Nephron progenitor cell (in vitro differentiated cells): Measurements from ENCODE around the gene MIGA1.
A peak's percentile ranks its signal among the peaks of the same experiment; 100 is the strongest.

Experiments used
- DNase-seq: peaks from one replicate; pipeline ENCODE4 v3.0.0; 2021
- H3K27ac Mint-ChIP-seq: 2 replicates; pipeline ENCODE4 v1.8.0; 2021; ENCODE audit warnings: mild to moderate bottlenecking, moderate library complexity, mixed read lengths
- H3K27me3 Mint-ChIP-seq: 2 replicates; pipeline ENCODE4 v1.8.0; 2021; ENCODE audit warnings: mild to moderate bottlenecking, low read depth, mixed read lengths; ENCODE audit not compliant: poor library complexity
- H3K36me3 Mint-ChIP-seq: 2 replicates; pipeline ENCODE4 v1.8.0; 2021; ENCODE audit warnings: low read depth, mixed read lengths
- H3K4me1 Mint-ChIP-seq: 2 replicates; pipeline ENCODE4 v1.8.0; 2021; ENCODE audit warnings: mixed read lengths
- H3K4me3 Mint-ChIP-seq: 2 replicates; pipeline ENCODE4 v1.8.0; 2021; ENCODE audit warnings: mild to moderate bottlenecking, moderate library complexity, mixed read lengths
- H3K9me3 Mint-ChIP-seq: 2 replicates; pipeline ENCODE4 v1.8.0; 2021; ENCODE audit warnings: mild to moderate bottlenecking, moderate library complexity, mixed read lengths
- TF ChIP-seq, protein P1 (sequence below): fragments of 200-600 bp; sonication (generic); IDR thresholded peaks from 2 replicates; pipeline ENCODE4 v1.5.0; 2021; ENCODE audit warnings: antibody characterized with exemption

Gene MIGA1

DNA sequence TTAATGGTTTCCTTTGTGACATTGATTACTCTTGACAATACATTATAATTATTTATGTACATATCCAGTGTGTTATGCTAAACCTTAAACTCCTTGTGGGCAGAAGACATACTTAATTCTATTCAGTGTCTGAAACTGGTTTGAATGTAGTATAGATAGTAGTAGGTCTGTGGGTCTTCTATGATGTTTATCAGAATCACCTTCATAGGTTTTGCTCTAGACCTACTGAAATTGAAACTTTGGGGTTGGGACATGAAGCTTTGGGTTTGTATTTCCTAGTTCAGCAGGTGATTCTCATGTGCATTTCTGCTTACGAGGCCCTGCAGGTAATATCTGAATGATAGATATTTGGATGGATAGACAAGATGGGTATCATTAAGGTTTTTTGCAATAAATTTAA, 48.6 kb downstream of the MIGA1 start:
- Mint-ChIP-seq H3K27me3 (no peaks in the 10 kb centered on the region), H3K4me3 (no peak overlapping the region), H3K36me3 (peaks cover 13% of the 10 kb centered on the region), H3K27ac (peak overlapping the region; percentile 74), H3K4me1 (peaks cover 5% of the 10 kb centered on the region), H3K9me3 (no peaks in the 10 kb centered on the region)
- TF ChIP-seq, protein P1, sequence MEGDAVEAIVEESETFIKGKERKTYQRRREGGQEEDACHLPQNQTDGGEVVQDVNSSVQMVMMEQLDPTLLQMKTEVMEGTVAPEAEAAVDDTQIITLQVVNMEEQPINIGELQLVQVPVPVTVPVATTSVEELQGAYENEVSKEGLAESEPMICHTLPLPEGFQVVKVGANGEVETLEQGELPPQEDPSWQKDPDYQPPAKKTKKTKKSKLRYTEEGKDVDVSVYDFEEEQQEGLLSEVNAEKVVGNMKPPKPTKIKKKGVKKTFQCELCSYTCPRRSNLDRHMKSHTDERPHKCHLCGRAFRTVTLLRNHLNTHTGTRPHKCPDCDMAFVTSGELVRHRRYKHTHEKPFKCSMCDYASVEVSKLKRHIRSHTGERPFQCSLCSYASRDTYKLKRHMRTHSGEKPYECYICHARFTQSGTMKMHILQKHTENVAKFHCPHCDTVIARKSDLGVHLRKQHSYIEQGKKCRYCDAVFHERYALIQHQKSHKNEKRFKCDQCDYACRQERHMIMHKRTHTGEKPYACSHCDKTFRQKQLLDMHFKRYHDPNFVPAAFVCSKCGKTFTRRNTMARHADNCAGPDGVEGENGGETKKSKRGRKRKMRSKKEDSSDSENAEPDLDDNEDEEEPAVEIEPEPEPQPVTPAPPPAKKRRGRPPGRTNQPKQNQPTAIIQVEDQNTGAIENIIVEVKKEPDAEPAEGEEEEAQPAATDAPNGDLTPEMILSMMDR, result no peak
- no peak for DNase-seq

- peaks cover 5% of the 10 kb centered on the region for H3K4me1 Mint-ChIP-seq
- peaks cover 3% of the 10 kb centered on the region for H3K27me3 Mint-ChIP-seq
- DNase-seq, result no peak
- H3K27ac Mint-ChIP-seq, result peak overlapping the region; percentile 86
- H3K4me3 Mint-ChIP-seq, result no peak overlapping the region
- TF ChIP-seq, protein P1, result no peak
- H3K9me3 Mint-ChIP-seq, result no peaks in the 10 kb centered on the region
- peaks cover 10% of the 10 kb centered on the region for H3K36me3 Mint-ChIP-seq
Observed at GRCh38 chr1:77829851-77830250, 50.4 kb downstream of the MIGA1 start.

GRCh38 chr1:77830946-77831345, 51.5 kb downstream of the MIGA1 start:
- H3K4me1 Mint-ChIP-seq, result peaks cover 5% of the 10 kb centered on the region
- no peak overlapping the region for H3K27ac Mint-ChIP-seq
- H3K27me3 Mint-ChIP-seq, result peaks cover 3% of the 10 kb centered on the region
- H3K9me3 Mint-ChIP-seq, result no peaks in the 10 kb centered on the region
- no peak for DNase-seq
- TF ChIP-seq, protein P1, result no peak
- H3K4me3 Mint-ChIP-seq, result no peak overlapping the region
- H3K36me3 Mint-ChIP-seq, result peaks cover 10% of the 10 kb centered on the region

DNA sequence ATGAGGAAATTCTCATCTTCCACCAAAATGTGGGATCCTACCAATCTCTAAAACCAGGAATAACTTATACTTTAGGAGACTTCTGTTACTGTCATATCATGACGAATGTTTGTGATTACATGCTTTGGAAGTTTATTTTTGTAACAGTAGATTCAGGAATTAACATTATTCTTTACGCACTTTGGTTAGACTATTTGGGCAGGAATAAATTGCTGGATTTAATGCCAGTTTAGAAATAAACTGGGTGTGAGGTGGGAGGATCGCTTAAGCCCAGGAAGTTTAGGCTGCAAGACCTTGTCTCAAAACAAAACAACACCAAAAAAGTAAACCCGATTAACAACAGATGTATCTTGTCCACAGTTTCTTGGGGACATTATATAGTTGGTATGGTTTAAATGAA, 52.1 kb downstream of the MIGA1 start:
- Mint-ChIP-seq H3K4me3 (no peak overlapping the region), H3K9me3 (no peaks in the 10 kb centered on the region), H3K27ac (no peak overlapping the region), H3K36me3 (peaks cover 10% of the 10 kb centered on the region), H3K4me1 (peaks cover 5% of the 10 kb centered on the region), H3K27me3 (peaks cover 3% of the 10 kb centered on the region)
- DNase-seq, result no peak
- TF ChIP-seq, protein P1, result no peak

DNA sequence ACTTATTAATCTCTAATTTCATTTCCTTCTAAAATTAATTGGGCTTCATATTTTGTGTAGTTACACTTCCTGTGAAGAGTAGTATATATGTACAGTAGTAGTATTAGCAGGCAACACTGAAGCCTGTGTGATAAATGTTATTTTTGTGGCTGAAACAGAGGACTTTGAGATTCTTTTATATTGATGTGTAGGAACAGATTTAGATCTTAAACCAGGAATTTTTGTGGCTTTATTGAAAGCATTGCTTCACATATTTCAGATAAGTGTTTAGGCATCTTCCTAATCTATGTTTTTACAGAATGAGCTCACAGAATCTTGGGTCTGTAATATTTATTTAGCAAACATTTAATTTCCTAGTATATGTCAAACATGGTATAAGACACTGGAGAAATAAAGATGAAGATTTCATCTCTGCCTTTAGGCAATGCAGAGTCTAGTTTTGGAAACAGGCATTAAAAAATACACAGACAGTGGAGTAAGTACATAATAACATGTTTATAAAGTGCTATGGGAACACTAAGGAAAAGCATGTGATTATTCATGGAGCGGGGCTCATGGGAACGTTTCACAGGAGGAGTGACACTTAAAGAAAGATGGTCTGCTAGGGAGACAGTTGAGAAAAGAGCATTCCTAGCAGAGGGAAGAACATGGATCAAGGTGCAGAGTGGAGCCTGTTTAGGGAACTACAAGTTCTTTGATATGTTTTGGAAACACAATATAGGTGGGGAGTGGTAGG, 52.7 kb downstream of the MIGA1 start:
- peak overlapping the region; percentile 30 for H3K27ac Mint-ChIP-seq
- H3K9me3 Mint-ChIP-seq, result no peaks in the 10 kb centered on the region
- no peak overlapping the region for H3K4me3 Mint-ChIP-seq
- TF ChIP-seq, protein P1, result no peak
- H3K4me1 Mint-ChIP-seq, result peaks cover 5% of the 10 kb centered on the region
- H3K27me3 Mint-ChIP-seq, result peaks cover 3% of the 10 kb centered on the region
- no peak for DNase-seq
- peaks cover 6% of the 10 kb centered on the region for H3K36me3 Mint-ChIP-seq

- Mint-ChIP-seq H3K36me3 (no peaks in the 10 kb centered on the region), H3K27me3 (peaks cover 3% of the 10 kb centered on the region), H3K27ac (no peak overlapping the region), H3K9me3 (no peaks in the 10 kb centered on the region), H3K4me3 (no peak overlapping the region), H3K4me1 (peaks cover 5% of the 10 kb centered on the region)
- no peak for DNase-seq
- TF ChIP-seq, protein P1, result no peak
Observed at GRCh38 chr1:77832901-77833300, 53.5 kb downstream of the MIGA1 start.
